ENCODE data around the gene INSIG1.

Gene INSIG1

DNA sequence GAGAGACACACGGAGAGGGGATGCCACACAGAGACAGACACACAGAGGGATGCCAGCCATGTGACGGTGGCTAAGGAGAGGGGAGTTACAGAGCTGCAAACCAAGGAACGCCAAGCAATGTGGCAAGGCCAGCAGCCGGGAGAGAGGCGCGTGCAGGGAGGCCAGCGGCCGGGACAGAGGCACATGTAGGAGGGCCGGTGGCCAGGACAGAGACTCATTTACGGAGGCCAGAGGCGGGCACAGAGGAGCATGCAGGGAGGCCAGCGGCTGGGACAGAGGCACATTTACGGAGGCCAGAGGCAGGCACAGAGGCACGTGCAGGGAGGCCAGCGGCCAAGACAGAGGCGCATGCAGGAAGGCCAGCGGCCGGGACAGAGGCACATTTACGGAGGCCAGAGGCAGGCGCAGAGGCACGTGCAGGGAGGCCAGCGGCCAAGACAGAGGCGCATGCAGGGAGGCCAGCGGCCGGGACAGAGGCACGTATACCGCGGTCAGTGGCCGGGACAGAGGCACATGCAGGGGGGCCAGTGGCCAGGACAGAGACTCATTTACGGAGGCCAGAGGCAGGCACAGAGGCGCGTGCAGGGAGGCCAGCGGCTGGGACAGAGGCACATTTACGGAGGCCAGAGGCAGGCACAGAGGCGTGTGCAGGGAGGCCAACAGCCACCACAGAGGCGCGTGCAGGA is 40.4 kb downstream of the INSIG1 start:
- Histone ChIP-seq H3K36me3 (ENCODE audit: insufficient read depth, low read length) (no peaks in the 10 kb centered on the region), H3K4me1 (ENCODE audit: insufficient read depth, low read length, poor library complexity, severe bottlenecking) (peaks cover 27% of the 10 kb centered on the region), H2AFZ (ENCODE audit: low read length) (no peak overlapping the region), H3K9me2 (replicated peaks; ENCODE audit: low read depth, low read length) (no peaks in the 10 kb centered on the region), H4K20me1 (ENCODE audit: insufficient read depth, low read length, poor library complexity, severe bottlenecking) (no peaks in the 10 kb centered on the region), H3K9me3 (ENCODE audit: insufficient read depth, low read depth, low read length) (no peaks in the 10 kb centered on the region), H3K4me2 (ENCODE audit: low read depth, low read length, poor library complexity, severe bottlenecking) (peak overlapping the region; percentile 73), H3K9ac (ENCODE audit: low read depth, low read length, poor library complexity, severe bottlenecking) (peak overlapping the region; percentile 59), H3K27me3 (ENCODE audit: insufficient read depth, low read length, poor library complexity, severe bottlenecking) (no peaks in the 10 kb centered on the region), H3K4me3 (ENCODE audit: low read length, poor library complexity, severe bottlenecking) (peak overlapping the region; percentile 51), H3K79me2 (ENCODE audit: insufficient read depth, low read length) (no peaks in the 10 kb centered on the region), H3F3A (ENCODE audit: low read depth) (no peaks in the 10 kb centered on the region)
- no peak for TF ChIP-seq EZH2phosphoT487 (IDR thresholded peaks at IDR 0.05; ENCODE audit: borderline replicate concordance)
- TF ChIP-seq, protein P1, sequence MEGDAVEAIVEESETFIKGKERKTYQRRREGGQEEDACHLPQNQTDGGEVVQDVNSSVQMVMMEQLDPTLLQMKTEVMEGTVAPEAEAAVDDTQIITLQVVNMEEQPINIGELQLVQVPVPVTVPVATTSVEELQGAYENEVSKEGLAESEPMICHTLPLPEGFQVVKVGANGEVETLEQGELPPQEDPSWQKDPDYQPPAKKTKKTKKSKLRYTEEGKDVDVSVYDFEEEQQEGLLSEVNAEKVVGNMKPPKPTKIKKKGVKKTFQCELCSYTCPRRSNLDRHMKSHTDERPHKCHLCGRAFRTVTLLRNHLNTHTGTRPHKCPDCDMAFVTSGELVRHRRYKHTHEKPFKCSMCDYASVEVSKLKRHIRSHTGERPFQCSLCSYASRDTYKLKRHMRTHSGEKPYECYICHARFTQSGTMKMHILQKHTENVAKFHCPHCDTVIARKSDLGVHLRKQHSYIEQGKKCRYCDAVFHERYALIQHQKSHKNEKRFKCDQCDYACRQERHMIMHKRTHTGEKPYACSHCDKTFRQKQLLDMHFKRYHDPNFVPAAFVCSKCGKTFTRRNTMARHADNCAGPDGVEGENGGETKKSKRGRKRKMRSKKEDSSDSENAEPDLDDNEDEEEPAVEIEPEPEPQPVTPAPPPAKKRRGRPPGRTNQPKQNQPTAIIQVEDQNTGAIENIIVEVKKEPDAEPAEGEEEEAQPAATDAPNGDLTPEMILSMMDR (conservative IDR thresholded peaks at IDR 0.05; ENCODE audit: low read length) = no peak

DNA sequence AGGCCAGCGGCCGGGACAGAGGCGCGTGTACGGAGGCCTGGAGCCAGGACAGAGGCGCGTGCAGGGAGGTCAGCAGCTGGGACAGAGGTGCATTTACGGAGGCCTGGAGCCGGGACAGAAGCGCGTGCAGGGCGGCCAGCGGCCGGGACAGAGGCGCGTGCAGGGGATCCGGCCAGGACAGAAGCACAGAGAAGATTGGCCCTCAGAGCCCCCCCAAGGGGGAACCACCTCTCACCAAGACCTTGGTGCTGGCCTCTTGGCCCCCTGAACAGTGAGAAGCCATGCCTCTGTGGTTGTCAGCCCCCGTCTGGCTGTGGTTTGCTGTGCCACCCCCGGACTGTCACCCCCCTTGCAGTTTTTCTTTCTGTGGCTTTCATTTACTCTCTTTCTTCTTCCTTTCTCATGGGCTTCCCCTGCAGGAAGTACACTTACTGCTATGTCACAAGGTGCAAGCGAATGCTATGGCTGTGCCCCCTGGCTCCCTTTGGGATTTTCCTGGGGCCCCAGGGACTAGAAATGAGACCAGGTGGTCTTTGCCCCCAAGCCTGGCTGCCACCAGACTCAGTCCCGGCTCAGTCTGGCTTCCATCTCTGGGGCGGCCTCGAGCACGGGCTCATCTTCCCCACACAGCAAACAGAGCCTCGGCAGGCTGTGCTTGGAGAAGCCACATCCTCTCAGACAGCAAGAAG is 41.1 kb downstream of the INSIG1 start:
- H2AFZ ChIP-seq (ENCODE audit: low read length) = peak overlapping the region; percentile 86
- peak overlapping the region; percentile 73 for H3K4me2 ChIP-seq (ENCODE audit: low read depth, low read length, poor library complexity, severe bottlenecking)
- no peaks in the 10 kb centered on the region for H3F3A ChIP-seq (ENCODE audit: low read depth)
- TF ChIP-seq, protein P1 (conservative IDR thresholded peaks at IDR 0.05; ENCODE audit: low read length) = no peak
- TF ChIP-seq EZH2phosphoT487 (IDR thresholded peaks at IDR 0.05; ENCODE audit: borderline replicate concordance) = no peak
- no peaks in the 10 kb centered on the region for H3K36me3 ChIP-seq (ENCODE audit: insufficient read depth, low read length)
- peak overlapping the region; percentile 59 for H3K9ac ChIP-seq (ENCODE audit: low read depth, low read length, poor library complexity, severe bottlenecking)
- H3K4me3 ChIP-seq (ENCODE audit: low read length, poor library complexity, severe bottlenecking) = peak overlapping the region; percentile 51
- peaks cover 25% of the 10 kb centered on the region for H3K4me1 ChIP-seq (ENCODE audit: insufficient read depth, low read length, poor library complexity, severe bottlenecking)
- no peaks in the 10 kb centered on the region for H3K79me2 ChIP-seq (ENCODE audit: insufficient read depth, low read length)
- no peaks in the 10 kb centered on the region for H3K9me2 ChIP-seq (replicated peaks; ENCODE audit: low read depth, low read length)
- no peaks in the 10 kb centered on the region for H4K20me1 ChIP-seq (ENCODE audit: insufficient read depth, low read length, poor library complexity, severe bottlenecking)
- H3K27me3 ChIP-seq (ENCODE audit: insufficient read depth, low read length, poor library complexity, severe bottlenecking) = no peaks in the 10 kb centered on the region
- H3K9me3 ChIP-seq (ENCODE audit: insufficient read depth, low read depth, low read length) = no peaks in the 10 kb centered on the region

DNA sequence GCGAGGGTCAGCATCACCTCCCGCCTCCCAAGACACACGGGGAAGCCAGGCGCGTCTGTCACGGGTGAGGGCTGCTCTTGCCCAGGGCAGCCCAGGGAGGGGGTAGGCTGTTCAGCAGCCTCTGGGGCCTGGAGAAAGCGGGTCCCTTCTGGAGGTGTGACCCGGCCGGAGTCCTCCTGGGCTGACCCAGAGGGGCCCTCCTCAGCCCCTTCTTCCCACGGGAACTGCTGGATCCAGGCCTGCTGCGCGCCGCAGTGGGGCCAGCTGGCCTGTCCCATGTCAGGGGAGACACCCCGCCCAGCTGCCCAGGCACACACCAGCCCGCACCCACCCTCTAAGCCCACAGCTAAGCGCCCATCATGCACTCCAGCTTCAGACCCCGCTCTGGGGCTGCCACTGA is 41.8 kb downstream of the INSIG1 start:
- Histone ChIP-seq H3K9me2 (replicated peaks; ENCODE audit: low read depth, low read length) (no peaks in the 10 kb centered on the region), H3K9me3 (ENCODE audit: insufficient read depth, low read depth, low read length) (no peaks in the 10 kb centered on the region), H4K20me1 (ENCODE audit: insufficient read depth, low read length, poor library complexity, severe bottlenecking) (no peaks in the 10 kb centered on the region), H3K36me3 (ENCODE audit: insufficient read depth, low read length) (no peaks in the 10 kb centered on the region), H3K9ac (ENCODE audit: low read depth, low read length, poor library complexity, severe bottlenecking) (peak overlapping the region; percentile 59), H3K4me2 (ENCODE audit: low read depth, low read length, poor library complexity, severe bottlenecking) (peak overlapping the region; percentile 73), H3F3A (ENCODE audit: low read depth) (no peaks in the 10 kb centered on the region), H3K4me1 (ENCODE audit: insufficient read depth, low read length, poor library complexity, severe bottlenecking) (peaks cover 29% of the 10 kb centered on the region), H3K79me2 (ENCODE audit: insufficient read depth, low read length) (no peaks in the 10 kb centered on the region), H3K4me3 (ENCODE audit: low read length, poor library complexity, severe bottlenecking) (no peak overlapping the region), H3K27me3 (ENCODE audit: insufficient read depth, low read length, poor library complexity, severe bottlenecking) (no peaks in the 10 kb centered on the region), H2AFZ (ENCODE audit: low read length) (no peak overlapping the region)
- no peak for TF ChIP-seq EZH2phosphoT487 (IDR thresholded peaks at IDR 0.05; ENCODE audit: borderline replicate concordance)
- TF ChIP-seq, protein P1 (conservative IDR thresholded peaks at IDR 0.05; ENCODE audit: low read length) = no peak

Measured in Loucy (cell line).